GM12878 (cell line): ENCODE data around the gene MCOLN3. TPM values are rescaled to one million over a fixed set of nuclear protein-coding genes. Genes with fewer than 3 reads are reported as not detected.

Source experiments
- ATAC-seq: fragments of 200-7000 bp; cut with Tn5 transposase; 3 replicates; pipeline ENCODE4 v1.9.1; 2020; ENCODE audit warnings: mild to moderate bottlenecking, moderate library complexity
- BruUV-seq: library from RNA; stranded (reverse); fragments of 400-500 nt; replicated peaks from 2 replicates; lab custom pipeline; 2021; lab: Mats Ljungman, UMichigan
- CTCF ChIA-PET: fragments of 300-600 bp; sonication (Branson Sonifier 250); formaldehyde crosslinking; extraction: SDS; loops from one replicate; lab custom pipeline; 2021; ENCODE audit warnings: inconsistent platforms; lab: Yijun Ruan, JAX
- POLR2A ChIA-PET: fragments of 350-600 bp; formaldehyde crosslinking; extraction: SDS; loops from one replicate; lab custom pipeline; 2021; ENCODE audit warnings: inconsistent platforms; lab: Charles Lee
- RAD21 ChIA-PET: fragments of 300-600 bp; sonication (Branson Sonifier 250); formaldehyde crosslinking; loops from one replicate; lab custom pipeline; 2023; ENCODE audit warnings: antibody characterized with exemption; ENCODE audit not compliant: unreplicated experiment; lab: Charles Lee
- SMC1A ChIA-PET: fragments of 300-600 bp; sonication (Branson Sonifier 250); formaldehyde crosslinking; loops from one replicate; lab custom pipeline; 2023; ENCODE audit not compliant: unreplicated experiment, uncharacterized antibody; lab: Charles Lee
- DNase-seq: peaks from one replicate; pipeline ENCODE4 v3.0.0-alpha.2; 2011; ENCODE audit warnings: low read depth, low spot score
- FAIRE-seq: peaks from 3 replicates; lab custom pipeline; 2011; peaks lifted over from hg19 to GRCh38; lab: Jason Lieb, UNC
- H2AFZ ChIP-seq: 2 replicates; pipeline ENCODE4 v1.6.0; 2011; ENCODE audit warnings: low read depth, low read length, control low read depth; ENCODE audit not compliant: control insufficient read depth
- H3K27ac ChIP-seq: 2 replicates; pipeline ENCODE4 v1.5.1; 2011; ENCODE audit warnings: control low read depth; ENCODE audit not compliant: control insufficient read depth, insufficient read depth
- H3K27me3 ChIP-seq, 2 experiments: replicated peaks in 1 of 2; 2 replicates each; pipeline versions ENCODE4 v1.6.0 to v1.6.1; 2011; ENCODE audit warnings: low read length in 1 of 2; ENCODE audit not compliant: control insufficient read depth in 2 of 2, insufficient read depth in 2 of 2
- H3K36me3 ChIP-seq, 2 experiments: 2 replicates each; pipeline ENCODE4 v1.5.1; 2011; ENCODE audit warnings: low read length in 1 of 2; ENCODE audit not compliant: control insufficient read depth in 2 of 2, insufficient read depth in 2 of 2
- H3K4me1 ChIP-seq: 2 replicates; pipeline ENCODE4 v1.6.1; 2011; ENCODE audit warnings: mild to moderate bottlenecking, low read length, moderate library complexity, mixed read lengths; ENCODE audit not compliant: control insufficient read depth, insufficient read depth
- H3K4me2 ChIP-seq: 2 replicates; pipeline ENCODE4 v1.6.0; 2011; ENCODE audit warnings: control low read depth; ENCODE audit not compliant: control insufficient read depth, insufficient read depth
- H3K4me3 ChIP-seq: fragments of 200-600 bp; sonication (generic); 2 replicates; pipeline ENCODE4 v1.5.1; 2016
- H3K79me2 ChIP-seq: 2 replicates; pipeline ENCODE4 v1.6.0; 2011; ENCODE audit warnings: low read length; ENCODE audit not compliant: control insufficient read depth, insufficient read depth
- H3K9ac ChIP-seq: 2 replicates; pipeline ENCODE4 v1.8.0; 2011; ENCODE audit warnings: low read length, control low read depth, mixed read lengths; ENCODE audit not compliant: control insufficient read depth, insufficient read depth
- H3K9me3 ChIP-seq: replicated peaks from 3 replicates; pipeline ENCODE4 v1.5.1; 2011; ENCODE audit warnings: mild to moderate bottlenecking, low read length; ENCODE audit not compliant: control insufficient read depth, insufficient read depth
- H4K20me1 ChIP-seq: 2 replicates; pipeline ENCODE4 v1.6.0; 2011; ENCODE audit not compliant: control insufficient read depth, insufficient read depth
- BRCA1 ChIP-seq: IDR thresholded peaks from 2 replicates; pipeline ENCODE4 v1.6.1; 2011; ENCODE audit warnings: low read depth, low read length, improper control_type of control experiment
- CHD4 ChIP-seq: fragments of 200-600 bp; sonication (generic); IDR thresholded peaks from 2 replicates; pipeline ENCODE4 v1.6.1; 2016; ENCODE audit warnings: mild to moderate bottlenecking
- MAX ChIP-seq: IDR thresholded peaks from 2 replicates; pipeline ENCODE4 v1.6.1; 2012; ENCODE audit warnings: low read depth, low read length, improper control_type of control experiment
- MYB ChIP-seq: fragments of 150-350 bp; IDR thresholded peaks from 2 replicates; pipeline ENCODE4 v1.6.1; 2014; ENCODE audit warnings: mild to moderate bottlenecking, low read depth, low read length, borderline replicate concordance
- RELA ChIP-seq: fragments of 450-650 bp; IDR thresholded peaks from 2 replicates; pipeline ENCODE4 v1.8.0; 2014; ENCODE audit warnings: borderline replicate concordance; ENCODE audit not compliant: partially characterized antibody
- SRF ChIP-seq, 2 experiments: IDR thresholded peaks; 2 replicates each; pipeline ENCODE4 v1.6.1; 2011; ENCODE audit warnings: low read depth in 2 of 2, low read length in 2 of 2, mild to moderate bottlenecking in 1 of 2, moderate library complexity in 1 of 2
- ZBED1 ChIP-seq: IDR thresholded peaks from 2 replicates; pipeline ENCODE4 v1.6.1; 2016; ENCODE audit warnings: borderline replicate concordance
- ZNF622 ChIP-seq: fragments of 450-650 bp; IDR thresholded peaks from 2 replicates; pipeline ENCODE4 v1.6.1; 2017; ENCODE audit warnings: mild to moderate bottlenecking, inconsistent platforms
- WGBS: methylation state at CpG from one replicate; pipeline ENCODE4 v1.1.6; 2016; ENCODE audit warnings: low lambda C conversion rate; ENCODE audit not compliant: insufficient replicate concordance, insufficient coverage; ENCODE audit errors: missing lambda C conversion rate; 5-methylcytosine and 5-hydroxymethylcytosine counted together
- in situ Hi-C: fragments of 300-500 bp; cut with MboI; formaldehyde crosslinking; loops from 9 replicates; pipeline ENCODE4 v1.14.3; 2018; ENCODE audit warnings: mixed read lengths
- intact Hi-C: fragments of 100-400 bp; cut with micrococcal nuclease; formaldehyde crosslinking; loops from one replicate; pipeline ENCODE4 v1.14.2; 2022; ENCODE audit not compliant: unreplicated experiment
- polyA plus RNA-seq, 11 experiments: library from polyadenylated mRNA; depleted of rRNA in 4 of 11; unstranded in 6 of 11; stranded (reverse) in 5 of 11; fragments of >200 nt; fragmentation: Nextera tagmentation in 4 of 11; fragmentation: Illumina TruSeq in 1 of 11; extraction: Ambion mirVana in 4 of 11; extraction: Trizol in 1 of 11; gene quantifications; 1 replicate in 1 of 11; 2 replicates in 10 of 11; pipeline versions ENCODE4 v1.2.1 to v1.2.3, GENCODE V29; 2011 to 2016; ENCODE audit warnings: inconsistent platforms in 2 of 11, missing spikeins in 2 of 11, low read depth in 1 of 11
- total RNA-seq, 4 experiments: library from RNA; depleted of rRNA in 3 of 4; stranded (reverse); fragments of >200 nt in 3 of 4; fragmentation: Illumina TruSeq in 1 of 4; extraction: Trizol in 1 of 4; gene quantifications; 2 replicates each; pipeline versions ENCODE4 v1.2.1 to v1.2.3, GENCODE V29; 2013 to 2021

Gene MCOLN3
- total and polyA plus RNA-seq, 10 of the 15 experiments (the other 5 are each of a cell fraction or from before 2014, with no cell fraction given), result 0.48 to 7.4 (median 3.8) TPM

GRCh38 chr1:85058786-85059185, 10.5 kb upstream of the MCOLN3 start:
- no peak for TF ChIP-seq ZNF622
- TF ChIP-seq RELA, result no peak
- no peak for TF ChIP-seq BRCA1
- no peak for TF ChIP-seq ZBED1
- no peak for TF ChIP-seq MYB
- no peak for TF ChIP-seq CHD4
- no peak for TF ChIP-seq SRF (IDR thresholded peaks at IDR 0.05; ENCODE audit: low read depth in 2 of 2, low read length in 2 of 2)
- TF ChIP-seq MAX, result no peak
- no peak overlapping the region for H2AFZ ChIP-seq
- no peak overlapping the region for H3K4me2 ChIP-seq
- in situ Hi-C loops (no loop called here), intact Hi-C loops (no loop called here)
- H3K4me1 ChIP-seq, result peaks cover 8% of the 10 kb centered on the region
- H3K9me3 ChIP-seq, result no peaks in the 10 kb centered on the region
- WGBS, result 7% methylated on average over 1 of the region's 1 CpG
- BruUV-seq, result no TSS peak
- no peak for ATAC-seq
- ChIA-PET RAD21 (interaction anchor here (0.5 to 1.4 kb wide), 2 partner anchors 196 to 198 kb away, joined by 3 to 6 read pairs; no protein-coding TSS in a partner anchor), CTCF (no interaction called here), SMC1A (interaction anchor here (0.9 to 1.5 kb wide), 6 partner anchors 8 to 217 kb away, joined by 3 to 5 read pairs (median 4); partner anchors contain the start of genes BCL10 and MCOLN3), POLR2A (interaction anchor here (1.0 kb wide), 1 partner anchor 520 kb away, joined by 3 read pairs; no protein-coding TSS in a partner anchor)
- DNase-seq, result no peak
- H3K36me3 ChIP-seq, result no peaks in the 10 kb centered on the region
- no peaks in the 10 kb centered on the region for H4K20me1 ChIP-seq
- no peak overlapping the region; the same call in 1 of the 2 replicates for H3K27ac ChIP-seq
- H3K4me3 ChIP-seq, result no peak overlapping the region
- no peak overlapping the region for H3K9ac ChIP-seq
- FAIRE-seq, result no peak
- H3K27me3 ChIP-seq, result no peaks in the 10 kb centered on the region
- no peaks in the 10 kb centered on the region for H3K79me2 ChIP-seq
